Type B pancreatic cell (in vitro differentiated cells): Measurements from ENCODE around the gene GJA4. TPM values are rescaled to one million over a fixed set of nuclear protein-coding genes. Genes with fewer than 3 reads are reported as not detected.
A peak's percentile ranks its signal among the peaks of the same experiment; 100 is the strongest.

ENCODE experiments used
- DNase-seq: peaks from one replicate; pipeline ENCODE4 v3.0.0; 2021; ENCODE audit warnings: mixed read lengths; ENCODE audit not compliant: unreplicated experiment; ENCODE audit errors: extremely low spot score
- H3K27ac Mint-ChIP-seq: 2 replicates; pipeline ENCODE4 v1.8.0; 2021; ENCODE audit warnings: mild to moderate bottlenecking, mixed read lengths
- H3K27me3 Mint-ChIP-seq: 2 replicates; pipeline ENCODE4 v1.8.0; 2021; ENCODE audit warnings: mixed read lengths
- H3K36me3 Mint-ChIP-seq: 2 replicates; pipeline ENCODE4 v1.8.0; 2021; ENCODE audit warnings: mixed read lengths
- H3K4me1 Mint-ChIP-seq: one replicate; pipeline ENCODE4 v1.8.0; 2021; ENCODE audit warnings: mixed read lengths; ENCODE audit not compliant: unreplicated experiment
- H3K4me3 Mint-ChIP-seq: 2 replicates; pipeline ENCODE4 v1.8.0; 2021; ENCODE audit warnings: mild to moderate bottlenecking, mixed read lengths
- H3K9me3 Mint-ChIP-seq: 2 replicates; pipeline ENCODE4 v1.8.0; 2021; ENCODE audit warnings: mixed read lengths
- total RNA-seq: library from RNA; stranded (reverse); gene quantifications from 2 replicates; pipeline ENCODE4 v1.2.1, GENCODE V29; 2021; ENCODE audit warnings: low replicate concordance
- TF ChIP-seq, protein P1 (sequence below): fragments of 200-600 bp; sonication (generic); conservative IDR thresholded peaks from 2 replicates; pipeline ENCODE4 v1.5.0; 2021; ENCODE audit warnings: antibody characterized with exemption, mild to moderate bottlenecking

Gene GJA4
- total RNA-seq, 1 donor from 2014 or later = 0.87 TPM

- H3K27me3 Mint-ChIP-seq = peaks cover 67% of the 10 kb centered on the region
- peak within 1 kb of the TSS; percentile 84 for H3K4me3 Mint-ChIP-seq
- no peaks in the 10 kb centered on the region for H3K36me3 Mint-ChIP-seq
- peak within 1 kb of the TSS; percentile 91 for H3K27ac Mint-ChIP-seq
- no peak for DNase-seq
- H3K4me1 Mint-ChIP-seq = no peaks in the 10 kb centered on the region
- no peaks in the 10 kb centered on the region for H3K9me3 Mint-ChIP-seq
- TF ChIP-seq, protein P1, sequence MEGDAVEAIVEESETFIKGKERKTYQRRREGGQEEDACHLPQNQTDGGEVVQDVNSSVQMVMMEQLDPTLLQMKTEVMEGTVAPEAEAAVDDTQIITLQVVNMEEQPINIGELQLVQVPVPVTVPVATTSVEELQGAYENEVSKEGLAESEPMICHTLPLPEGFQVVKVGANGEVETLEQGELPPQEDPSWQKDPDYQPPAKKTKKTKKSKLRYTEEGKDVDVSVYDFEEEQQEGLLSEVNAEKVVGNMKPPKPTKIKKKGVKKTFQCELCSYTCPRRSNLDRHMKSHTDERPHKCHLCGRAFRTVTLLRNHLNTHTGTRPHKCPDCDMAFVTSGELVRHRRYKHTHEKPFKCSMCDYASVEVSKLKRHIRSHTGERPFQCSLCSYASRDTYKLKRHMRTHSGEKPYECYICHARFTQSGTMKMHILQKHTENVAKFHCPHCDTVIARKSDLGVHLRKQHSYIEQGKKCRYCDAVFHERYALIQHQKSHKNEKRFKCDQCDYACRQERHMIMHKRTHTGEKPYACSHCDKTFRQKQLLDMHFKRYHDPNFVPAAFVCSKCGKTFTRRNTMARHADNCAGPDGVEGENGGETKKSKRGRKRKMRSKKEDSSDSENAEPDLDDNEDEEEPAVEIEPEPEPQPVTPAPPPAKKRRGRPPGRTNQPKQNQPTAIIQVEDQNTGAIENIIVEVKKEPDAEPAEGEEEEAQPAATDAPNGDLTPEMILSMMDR = peak; percentile 8
Measured at GRCh38 chr1:34781071-34781843, 11.5 kb upstream of the GJA4 start, which contains the start of gene GJB3. Gene GJB3 (plus strand): TSS chr1:34781214. CDS start chr1:34784763, 3,549 bp downstream.

DNA sequence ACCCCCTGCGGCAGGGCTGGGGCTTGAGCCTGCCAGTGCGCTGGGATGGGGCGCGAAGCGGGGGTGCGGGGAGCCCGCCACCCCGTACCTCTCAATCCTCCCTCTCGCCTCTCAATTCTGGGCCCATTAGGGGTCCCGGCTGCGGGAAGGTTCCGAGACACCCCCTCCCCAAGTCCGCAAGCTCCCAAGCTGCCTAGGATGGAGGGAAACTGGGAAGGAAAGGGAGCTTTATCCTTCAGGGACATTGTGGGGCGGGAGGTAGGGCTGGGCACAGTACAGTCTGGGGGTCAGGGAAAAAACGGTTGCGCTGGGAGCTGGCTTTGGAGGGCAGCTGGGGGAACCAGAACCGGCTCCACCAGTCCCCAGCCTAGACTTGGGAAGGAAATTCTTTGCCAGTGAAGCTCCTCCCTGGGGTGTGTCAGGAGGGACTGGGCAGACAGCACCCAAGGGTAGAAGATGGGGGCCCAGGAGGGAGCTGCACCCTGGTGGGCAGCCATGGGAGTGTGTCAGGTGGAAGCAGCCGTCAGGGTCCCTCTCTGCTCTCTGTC lies 10.9 kb upstream of the GJA4 start:
- H3K4me3 Mint-ChIP-seq = peak overlapping the region; percentile 84

DNA sequence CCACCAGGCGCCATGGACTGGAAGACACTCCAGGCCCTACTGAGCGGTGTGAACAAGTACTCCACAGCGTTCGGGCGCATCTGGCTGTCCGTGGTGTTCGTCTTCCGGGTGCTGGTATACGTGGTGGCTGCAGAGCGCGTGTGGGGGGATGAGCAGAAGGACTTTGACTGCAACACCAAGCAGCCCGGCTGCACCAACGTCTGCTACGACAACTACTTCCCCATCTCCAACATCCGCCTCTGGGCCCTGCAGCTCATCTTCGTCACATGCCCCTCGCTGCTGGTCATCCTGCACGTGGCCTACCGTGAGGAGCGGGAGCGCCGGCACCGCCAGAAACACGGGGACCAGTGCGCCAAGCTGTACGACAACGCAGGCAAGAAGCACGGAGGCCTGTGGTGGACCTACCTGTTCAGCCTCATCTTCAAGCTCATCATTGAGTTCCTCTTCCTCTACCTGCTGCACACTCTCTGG lies 8.0 kb upstream of the GJA4 start:
- H3K27me3 Mint-ChIP-seq = peaks cover 66% of the 10 kb centered on the region
- no peak overlapping the region for H3K4me3 Mint-ChIP-seq
- no peaks in the 10 kb centered on the region for H3K4me1 Mint-ChIP-seq
- TF ChIP-seq, protein P1 = no peak
- DNase-seq = no peak
- no peaks in the 10 kb centered on the region for H3K36me3 Mint-ChIP-seq
- H3K27ac Mint-ChIP-seq = peak overlapping the region; percentile 51
- H3K9me3 Mint-ChIP-seq = no peaks in the 10 kb centered on the region

More for the DNA sequence above, 10.9 kb upstream of the GJA4 start:
- peaks cover 73% of the 10 kb centered on the region for H3K27me3 Mint-ChIP-seq
- peak overlapping the region; percentile 91 for H3K27ac Mint-ChIP-seq
- no peaks in the 10 kb centered on the region for H3K36me3 Mint-ChIP-seq
- DNase-seq = no peak
- H3K4me1 Mint-ChIP-seq = no peaks in the 10 kb centered on the region
- TF ChIP-seq, protein P1 = peak; percentile 6
- no peaks in the 10 kb centered on the region for H3K9me3 Mint-ChIP-seq

DNA sequence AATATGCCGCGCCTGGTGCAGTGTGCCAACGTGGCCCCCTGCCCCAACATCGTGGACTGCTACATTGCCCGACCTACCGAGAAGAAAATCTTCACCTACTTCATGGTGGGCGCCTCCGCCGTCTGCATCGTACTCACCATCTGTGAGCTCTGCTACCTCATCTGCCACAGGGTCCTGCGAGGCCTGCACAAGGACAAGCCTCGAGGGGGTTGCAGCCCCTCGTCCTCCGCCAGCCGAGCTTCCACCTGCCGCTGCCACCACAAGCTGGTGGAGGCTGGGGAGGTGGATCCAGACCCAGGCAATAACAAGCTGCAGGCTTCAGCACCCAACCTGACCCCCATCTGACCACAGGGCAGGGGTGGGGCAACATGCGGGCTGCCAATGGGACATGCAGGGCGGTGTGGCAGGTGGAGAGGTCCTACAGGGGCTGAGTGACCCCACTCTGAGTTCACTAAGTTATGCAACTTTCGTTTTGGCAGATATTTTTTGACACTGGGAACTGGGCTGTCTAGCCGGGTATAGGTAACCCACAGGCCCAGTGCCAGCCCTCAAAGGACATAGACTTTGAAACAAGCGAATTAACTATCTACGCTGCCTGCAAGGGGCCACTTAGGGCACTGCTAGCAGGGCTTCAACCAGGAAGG lies 7.4 kb upstream of the GJA4 start:
- H3K4me3 Mint-ChIP-seq = no peak overlapping the region
- peaks cover 65% of the 10 kb centered on the region for H3K27me3 Mint-ChIP-seq
- DNase-seq = peak; percentile 56
- peak overlapping the region; percentile 51 for H3K27ac Mint-ChIP-seq
- H3K4me1 Mint-ChIP-seq = no peaks in the 10 kb centered on the region
- H3K36me3 Mint-ChIP-seq = no peaks in the 10 kb centered on the region
- H3K9me3 Mint-ChIP-seq = no peaks in the 10 kb centered on the region
- TF ChIP-seq, protein P1 = no peak

GRCh38 chr1:34785875-34786470 lies 6.8 kb upstream of the GJA4 start:
- Mint-ChIP-seq H3K27me3 (peaks cover 64% of the 10 kb centered on the region), H3K27ac (peak overlapping the region; percentile 67), H3K4me3 (no peak overlapping the region), H3K36me3 (no peaks in the 10 kb centered on the region), H3K9me3 (no peaks in the 10 kb centered on the region), H3K4me1 (no peaks in the 10 kb centered on the region)
- peak; percentile 24 for DNase-seq
- TF ChIP-seq, protein P1 = no peak
